Fibroblast of lung (primary cell): ENCODE data around the gene AACS. TPM values are rescaled to one million over a fixed set of nuclear protein-coding genes. Genes with fewer than 3 reads are reported as not detected.

Source experiments
- DNase-seq, 2 donors: peaks; one replicate each; pipeline versions ENCODE4 v3.0.0 to v3.0.0-alpha.2; 2010; ENCODE audit warnings: low read depth in 2 of 2
- H2AFZ ChIP-seq: 2 replicates; pipeline ENCODE4 v1.5.1; 2012; ENCODE audit warnings: low read length, control low read depth, inconsistent platforms
- H3K27ac ChIP-seq: 2 replicates; pipeline ENCODE4 v1.5.1; 2011; ENCODE audit warnings: low read length, control low read depth; ENCODE audit not compliant: insufficient read depth
- H3K27me3 ChIP-seq: 2 replicates; pipeline ENCODE4 v1.5.1; 2011; ENCODE audit warnings: mild to moderate bottlenecking, low read length; ENCODE audit not compliant: control insufficient read depth, insufficient read depth
- H3K36me3 ChIP-seq: 2 replicates; pipeline ENCODE4 v1.5.1; 2011; ENCODE audit warnings: low read length; ENCODE audit not compliant: control insufficient read depth, insufficient read depth
- H3K4me1 ChIP-seq: 2 replicates; pipeline ENCODE4 v1.5.1; 2011; ENCODE audit warnings: low read length; ENCODE audit not compliant: control insufficient read depth, insufficient read depth; ENCODE audit errors: extremely low read depth
- H3K4me2 ChIP-seq: 2 replicates; pipeline ENCODE4 v1.5.1; 2011; ENCODE audit warnings: low read length, control low read depth; ENCODE audit not compliant: insufficient read depth; ENCODE audit errors: extremely low read depth
- H3K4me3 ChIP-seq, 4 experiments: fragments of 200-600 bp in 1 of 4; sonication (generic) in 1 of 4; replicated peaks in 1 of 4; 2 replicates each; pipeline ENCODE4 v1.5.1; 2011 to 2016; ENCODE audit warnings: low read length in 4 of 4, low read depth in 3 of 4, mild to moderate bottlenecking in 3 of 4, control low read depth in 2 of 4, inconsistent platforms in 1 of 4, mixed read lengths in 1 of 4; ENCODE audit not compliant: insufficient read depth in 1 of 4; ENCODE audit errors: control extremely low read depth in 1 of 4
- H3K79me2 ChIP-seq: 2 replicates; pipeline ENCODE4 v1.5.1; 2012; ENCODE audit warnings: mild to moderate bottlenecking, low read length, inconsistent platforms; ENCODE audit not compliant: control insufficient read depth, insufficient read depth
- H3K9ac ChIP-seq: 2 replicates; pipeline ENCODE4 v1.5.1; 2011; ENCODE audit warnings: mild to moderate bottlenecking, low read length, control low read depth; ENCODE audit not compliant: insufficient read depth
- H3K9me3 ChIP-seq: 2 replicates; pipeline ENCODE4 v1.5.1; 2012; ENCODE audit warnings: low read depth, low read length; ENCODE audit not compliant: control insufficient read depth, insufficient read depth
- H4K20me1 ChIP-seq: 2 replicates; pipeline ENCODE4 v1.5.1; 2011; ENCODE audit warnings: low read length; ENCODE audit not compliant: control insufficient read depth, insufficient read depth; ENCODE audit errors: extremely low read depth
- EZH2 ChIP-seq: IDR thresholded peaks from 2 replicates; pipeline ENCODE4 v1.5.1; 2012; ENCODE audit warnings: low read length, control low read depth, mild to moderate bottlenecking; ENCODE audit errors: missing control alignments
- polyA plus RNA-seq, 2 donors: library from polyadenylated mRNA; depleted of rRNA in 1 of 2; stranded (reverse) in 1 of 2; unstranded in 1 of 2; fragments of >200 nt; gene quantifications; 2 replicates each; pipeline ENCODE4 v1.2.1, GENCODE V29; 2011 to 2012; ENCODE audit warnings: missing spikeins in 1 of 2
- total RNA-seq: library from RNA; depleted of rRNA; stranded (reverse); fragments of >200 nt; gene quantifications from 2 replicates; pipeline ENCODE4 v1.2.1, GENCODE V29; 2014
- TF ChIP-seq, protein P1 (sequence below), 2 donors: IDR thresholded peaks in 1 of 2; conservative IDR thresholded peaks in 1 of 2; 1 replicate in 1 of 2; 2 replicates in 1 of 2; pipeline ENCODE4 v1.5.1; 2011 to 2012; ENCODE audit warnings: low read length in 2 of 2, control low read depth in 1 of 2, inconsistent platforms in 1 of 2, low read depth in 1 of 2, mild to moderate bottlenecking in 1 of 2

Gene AACS
- total and polyA plus RNA-seq, 2 donors (not counting 1 experiment from before 2014, with no cell fraction given) = 24.7 to 31.5 TPM

DNA sequence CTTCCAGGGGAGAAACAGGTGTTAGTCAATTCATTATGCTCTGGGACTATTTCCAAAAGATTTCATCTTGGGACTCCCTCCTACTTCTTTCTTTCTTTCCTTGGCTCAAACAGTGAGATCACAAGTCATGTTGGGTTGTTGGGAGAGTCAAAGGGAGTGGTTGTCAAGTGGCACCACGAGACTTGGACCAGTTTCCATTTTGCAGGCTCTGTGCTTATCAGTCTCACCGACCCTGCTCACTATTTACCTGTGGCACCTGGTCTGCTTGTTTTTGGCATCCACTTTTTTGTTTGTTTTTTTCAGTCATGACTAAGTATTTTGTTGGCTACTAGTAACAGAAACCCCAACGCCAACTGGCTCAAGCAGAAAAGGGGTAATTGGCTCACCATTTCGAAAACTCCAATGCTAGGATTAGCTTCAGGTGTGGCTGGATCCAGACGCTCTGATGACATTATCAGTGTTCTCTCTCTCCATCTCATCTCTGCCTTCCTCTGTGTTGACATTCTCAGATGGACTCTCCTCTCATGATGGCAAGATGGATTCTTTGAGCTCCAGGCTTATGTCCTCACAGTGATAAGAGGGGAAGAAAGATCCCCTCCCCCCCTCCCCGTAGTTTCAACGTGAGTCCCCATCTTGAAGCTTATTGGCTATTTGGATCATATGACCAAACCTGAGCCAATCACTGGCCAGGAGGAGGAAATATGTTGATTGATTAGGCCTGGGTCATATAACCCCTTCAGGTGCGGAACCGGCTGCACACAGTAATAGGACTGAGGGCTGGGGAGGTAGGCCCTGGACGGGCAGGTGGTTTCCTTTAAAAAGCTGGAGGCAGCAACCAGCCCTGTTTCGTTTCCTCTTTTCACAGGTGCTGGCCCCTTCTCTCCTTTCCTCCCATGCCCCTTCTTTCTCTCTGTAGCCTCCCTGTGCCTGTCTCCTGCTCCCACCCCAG lies 84.2 kb downstream of the AACS start:
- Histone ChIP-seq H3K4me3 (no peak overlapping the region), H3K27me3 (no peaks in the 10 kb centered on the region)

DNA sequence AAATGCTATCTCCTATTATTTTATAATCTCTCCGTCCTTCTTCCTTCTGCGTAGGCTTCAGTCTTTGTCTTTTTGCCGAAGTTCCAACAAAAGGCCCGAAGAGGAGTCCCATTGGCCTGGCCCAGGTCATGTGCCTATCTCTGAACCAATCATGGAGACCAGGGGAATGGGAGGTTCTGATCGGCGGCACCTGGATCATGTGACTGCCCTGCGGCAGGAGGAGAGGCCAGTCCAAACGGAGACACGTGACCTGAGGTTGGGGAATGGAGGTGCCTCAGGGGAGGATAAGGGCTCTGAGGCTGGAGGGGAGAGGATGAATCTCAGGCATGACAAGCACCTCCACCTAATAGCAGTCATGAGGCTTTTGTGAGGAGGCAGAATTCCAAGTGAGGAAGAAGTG lies 86.0 kb downstream of the AACS start:
- TF ChIP-seq, protein P1, sequence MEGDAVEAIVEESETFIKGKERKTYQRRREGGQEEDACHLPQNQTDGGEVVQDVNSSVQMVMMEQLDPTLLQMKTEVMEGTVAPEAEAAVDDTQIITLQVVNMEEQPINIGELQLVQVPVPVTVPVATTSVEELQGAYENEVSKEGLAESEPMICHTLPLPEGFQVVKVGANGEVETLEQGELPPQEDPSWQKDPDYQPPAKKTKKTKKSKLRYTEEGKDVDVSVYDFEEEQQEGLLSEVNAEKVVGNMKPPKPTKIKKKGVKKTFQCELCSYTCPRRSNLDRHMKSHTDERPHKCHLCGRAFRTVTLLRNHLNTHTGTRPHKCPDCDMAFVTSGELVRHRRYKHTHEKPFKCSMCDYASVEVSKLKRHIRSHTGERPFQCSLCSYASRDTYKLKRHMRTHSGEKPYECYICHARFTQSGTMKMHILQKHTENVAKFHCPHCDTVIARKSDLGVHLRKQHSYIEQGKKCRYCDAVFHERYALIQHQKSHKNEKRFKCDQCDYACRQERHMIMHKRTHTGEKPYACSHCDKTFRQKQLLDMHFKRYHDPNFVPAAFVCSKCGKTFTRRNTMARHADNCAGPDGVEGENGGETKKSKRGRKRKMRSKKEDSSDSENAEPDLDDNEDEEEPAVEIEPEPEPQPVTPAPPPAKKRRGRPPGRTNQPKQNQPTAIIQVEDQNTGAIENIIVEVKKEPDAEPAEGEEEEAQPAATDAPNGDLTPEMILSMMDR (conservative IDR thresholded peaks at IDR 0.05 in 1 of 2, IDR thresholded peaks at IDR 0.05 in 1 of 2; ENCODE audit: low read depth in 1 of 2, low read length in 2 of 2) = no peak
- no peak for TF ChIP-seq EZH2
- Histone ChIP-seq H3K9me3 (no peaks in the 10 kb centered on the region), H3K36me3 (no peaks in the 10 kb centered on the region), H3K4me2 (no peak overlapping the region), H3K4me1 (no peaks in the 10 kb centered on the region), H3K27me3 (no peaks in the 10 kb centered on the region), H4K20me1 (no peaks in the 10 kb centered on the region), H3K27ac (no peak overlapping the region), H2AFZ (no peak overlapping the region), H3K4me3 (no peak overlapping the region), H3K9ac (no peak overlapping the region), H3K79me2 (no peaks in the 10 kb centered on the region)
- DNase-seq = no peak

More for the DNA sequence above, 84.2 kb downstream of the AACS start:
- H2AFZ ChIP-seq = no peak overlapping the region
- H3K79me2 ChIP-seq = no peaks in the 10 kb centered on the region
- no peak for DNase-seq
- no peak overlapping the region for H3K9ac ChIP-seq
- H3K9me3 ChIP-seq = no peaks in the 10 kb centered on the region
- TF ChIP-seq, protein P1 (conservative IDR thresholded peaks at IDR 0.05 in 1 of 2, IDR thresholded peaks at IDR 0.05 in 1 of 2; ENCODE audit: low read depth in 1 of 2, low read length in 2 of 2) = no peak
- no peak for TF ChIP-seq EZH2
- H3K27ac ChIP-seq = no peak overlapping the region
- H3K36me3 ChIP-seq = no peaks in the 10 kb centered on the region
- H3K4me1 ChIP-seq = no peaks in the 10 kb centered on the region
- H3K4me2 ChIP-seq = no peak overlapping the region
- no peaks in the 10 kb centered on the region for H4K20me1 ChIP-seq

DNA sequence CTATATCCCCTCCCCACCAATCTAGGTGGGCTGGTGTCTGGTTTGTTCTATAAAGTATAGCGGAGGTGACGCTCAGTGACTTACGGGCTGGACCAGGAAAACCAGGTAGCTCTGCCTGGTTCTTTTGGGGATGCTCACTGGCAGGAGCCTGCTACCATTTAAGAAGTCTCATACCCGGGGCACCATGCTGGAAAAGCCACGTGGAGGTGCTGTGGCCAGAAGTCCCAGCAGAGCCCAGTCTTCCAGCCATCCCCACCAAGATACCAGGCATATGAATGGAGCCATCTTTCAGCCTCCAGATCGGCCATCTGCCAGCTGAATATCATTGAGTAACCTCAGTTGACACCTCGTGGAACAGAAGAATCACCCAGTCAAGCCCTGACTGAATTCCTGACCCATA lies 87.2 kb downstream of the AACS start:
- Histone ChIP-seq H3K9ac (no peak overlapping the region), H3K36me3 (no peaks in the 10 kb centered on the region), H3K4me1 (no peaks in the 10 kb centered on the region), H3K9me3 (no peaks in the 10 kb centered on the region), H3K4me2 (no peak overlapping the region), H3K79me2 (no peaks in the 10 kb centered on the region), H2AFZ (no peak overlapping the region), H3K4me3 (no peak overlapping the region), H4K20me1 (no peaks in the 10 kb centered on the region), H3K27ac (no peak overlapping the region), H3K27me3 (no peaks in the 10 kb centered on the region)
- no peak for DNase-seq
- TF ChIP-seq, protein P1 (conservative IDR thresholded peaks at IDR 0.05 in 1 of 2, IDR thresholded peaks at IDR 0.05 in 1 of 2; ENCODE audit: low read depth in 1 of 2, low read length in 2 of 2) = no peak
- TF ChIP-seq EZH2 = no peak
